Central memory CD4-positive, alpha-beta T cell (primary cell): ENCODE data around the gene BSN.
"Not testable (repeated sequence)": the region's sequence is repeated elsewhere in the genome, so short reads cannot be mapped to it uniquely, and the experiment has no call there.

ENCODE experiments used
- DNase-seq: peaks from one replicate; pipeline ENCODE4 v3.0.0; 2022

The BSN gene

GRCh38 chr3:49673715-49674496, 119.6 kb downstream of the BSN start, which contains the start of gene APEH:
Gene APEH, plus strand, starts transcription at chr3:49674351. Its CDS starts 51 bp downstream, at chr3:49674402.
- peak; percentile 97 for DNase-seq

DNA sequence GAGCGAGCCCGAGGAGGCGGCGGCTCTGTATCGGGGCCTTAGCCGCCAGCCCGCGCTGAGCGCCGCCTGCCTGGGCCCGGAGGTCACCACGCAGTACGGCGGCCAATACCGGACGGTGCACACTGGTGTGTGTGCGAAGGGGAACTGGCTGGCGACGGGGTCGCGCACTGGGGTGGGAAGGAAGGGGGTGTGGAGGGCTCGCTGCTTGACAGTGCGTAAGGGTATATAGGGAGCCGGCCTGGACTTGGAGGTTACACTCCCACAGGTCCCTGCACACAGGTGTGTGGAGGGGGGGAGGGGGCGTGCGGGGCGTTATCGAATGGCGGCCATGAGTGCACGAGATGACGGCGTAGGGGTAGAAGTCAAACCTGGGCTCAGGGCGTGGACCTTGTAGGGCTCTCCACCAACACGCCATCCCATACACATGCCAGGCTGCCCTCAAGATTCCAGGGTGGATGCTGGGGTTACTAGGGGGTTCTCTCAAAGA, 120.3 kb downstream of the BSN start:
- no peak for DNase-seq

GRCh38 chr3:49675912-49676311, 121.6 kb downstream of the BSN start:
- DNase-seq, result no peak

GRCh38 chr3:49680493-49681231, 126.4 kb downstream of the BSN start:
- DNase-seq, result no peak

- DNase-seq, result no peak
These were observed 126.9 kb downstream of the BSN start for GRCh38 chr3:49681232-49681522.

DNA sequence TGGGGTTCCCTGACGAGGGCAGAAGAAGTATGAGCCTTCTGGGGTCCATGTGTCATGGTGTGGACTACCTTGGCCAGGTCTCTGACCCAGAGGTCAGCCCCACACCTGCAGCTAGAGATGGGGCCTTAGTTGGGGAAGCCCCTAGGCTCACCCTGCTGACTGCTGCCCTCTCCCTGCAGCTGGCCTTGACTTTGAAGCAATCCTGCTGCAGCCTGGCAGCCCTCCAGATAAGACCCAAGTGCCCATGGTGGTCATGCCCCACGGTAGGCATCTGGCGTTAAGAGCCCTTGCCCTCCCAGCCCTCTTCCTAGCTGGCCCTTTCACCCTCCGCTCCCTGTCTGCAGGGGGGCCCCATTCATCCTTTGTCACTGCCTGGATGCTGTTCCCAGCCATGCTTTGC, 127.3 kb downstream of the BSN start:
- no peak for DNase-seq

- no peak for DNase-seq
These were observed 128.9 kb downstream of the BSN start for GRCh38 chr3:49683162-49683561.

- not testable (repeated sequence) for DNase-seq
These were observed 130.2 kb downstream of the BSN start for GRCh38 chr3:49684453-49684852.

DNA sequence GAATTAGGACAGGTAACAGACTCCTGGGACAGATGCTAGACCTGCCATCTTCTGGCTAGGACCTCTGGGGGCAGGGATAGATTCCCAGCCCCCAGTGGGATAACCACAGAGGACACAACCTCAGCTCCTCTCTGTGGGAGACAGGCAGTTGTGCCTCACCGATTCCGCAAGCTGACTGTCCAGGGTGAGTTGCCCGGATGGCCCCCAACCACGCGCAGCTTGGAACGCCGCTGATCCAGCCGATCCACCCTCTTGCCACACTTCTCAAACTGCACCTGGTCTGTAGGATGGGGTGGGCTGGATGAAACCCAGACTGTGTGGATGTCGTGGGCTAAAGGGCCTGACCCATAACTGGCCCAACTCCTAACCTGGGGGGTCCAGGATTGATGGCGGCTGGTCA, 130.8 kb downstream of the BSN start:
- not testable (repeated sequence) for DNase-seq

DNA sequence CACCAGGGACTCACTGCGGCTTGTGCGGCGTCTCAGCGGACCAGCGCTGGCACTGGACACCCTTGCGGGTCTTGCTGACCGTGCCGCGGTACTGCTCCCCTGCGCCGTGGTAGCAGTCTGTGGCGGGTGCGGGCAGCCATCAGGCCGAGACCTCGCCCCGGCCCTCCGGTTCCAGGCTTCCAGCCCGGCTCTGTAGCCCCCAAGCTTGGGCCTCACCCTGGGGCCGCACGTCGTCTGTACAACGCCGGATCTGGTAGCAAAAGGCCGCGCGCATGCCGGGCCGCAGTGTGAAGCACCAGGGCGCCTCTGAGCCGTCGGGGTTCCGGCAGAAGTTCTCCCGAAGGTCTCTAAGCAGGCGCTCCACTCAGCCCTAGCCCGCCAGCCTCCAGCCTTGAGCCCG, 131.6 kb downstream of the BSN start:
- DNase-seq, result not testable (repeated sequence)

GRCh38 chr3:49686346-49686745, 132.1 kb downstream of the BSN start:
- DNase-seq, result peak; percentile 22

GRCh38 chr3:49686769-49687423, 132.6 kb downstream of the BSN start:
- DNase-seq, result not testable (repeated sequence)

GRCh38 chr3:49687424-49687795, 133.1 kb downstream of the BSN start:
- DNase-seq, result not testable (repeated sequence)

DNA sequence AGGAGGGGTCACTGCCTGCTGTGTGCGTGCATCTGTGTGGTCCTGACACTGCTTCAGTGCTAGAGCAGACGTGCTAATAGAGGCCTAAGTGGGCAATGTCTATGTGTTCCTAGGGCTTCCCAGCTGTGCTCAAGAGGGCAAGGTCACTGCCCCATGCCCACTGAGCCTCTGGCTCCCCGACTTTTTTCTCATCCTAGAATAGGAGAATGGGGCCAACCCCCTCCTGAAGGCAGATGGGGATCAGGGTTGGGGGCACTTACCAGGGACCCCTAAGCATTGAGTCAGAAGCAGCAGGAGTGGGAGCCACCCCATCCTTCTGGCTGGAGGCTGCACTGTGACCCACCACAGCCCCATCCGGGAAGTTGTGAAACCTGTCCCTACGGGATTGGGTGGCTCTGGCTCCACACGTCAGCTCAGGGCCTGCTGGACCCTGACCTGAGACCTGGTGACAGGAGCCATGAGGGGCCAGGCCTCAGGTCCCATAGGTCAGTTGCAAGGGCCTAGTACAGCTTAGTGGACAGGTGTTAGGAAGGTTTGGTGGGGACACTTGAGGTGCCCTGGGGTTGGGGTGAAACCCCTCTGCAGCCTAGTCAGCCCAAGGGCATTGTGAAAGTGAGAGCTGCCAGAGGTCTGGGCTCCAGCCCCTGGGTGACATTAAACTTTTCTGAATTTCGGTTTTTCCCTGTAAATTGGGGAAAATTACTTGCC, 134.2 kb downstream of the BSN start:
- not testable (repeated sequence) for DNase-seq

DNA sequence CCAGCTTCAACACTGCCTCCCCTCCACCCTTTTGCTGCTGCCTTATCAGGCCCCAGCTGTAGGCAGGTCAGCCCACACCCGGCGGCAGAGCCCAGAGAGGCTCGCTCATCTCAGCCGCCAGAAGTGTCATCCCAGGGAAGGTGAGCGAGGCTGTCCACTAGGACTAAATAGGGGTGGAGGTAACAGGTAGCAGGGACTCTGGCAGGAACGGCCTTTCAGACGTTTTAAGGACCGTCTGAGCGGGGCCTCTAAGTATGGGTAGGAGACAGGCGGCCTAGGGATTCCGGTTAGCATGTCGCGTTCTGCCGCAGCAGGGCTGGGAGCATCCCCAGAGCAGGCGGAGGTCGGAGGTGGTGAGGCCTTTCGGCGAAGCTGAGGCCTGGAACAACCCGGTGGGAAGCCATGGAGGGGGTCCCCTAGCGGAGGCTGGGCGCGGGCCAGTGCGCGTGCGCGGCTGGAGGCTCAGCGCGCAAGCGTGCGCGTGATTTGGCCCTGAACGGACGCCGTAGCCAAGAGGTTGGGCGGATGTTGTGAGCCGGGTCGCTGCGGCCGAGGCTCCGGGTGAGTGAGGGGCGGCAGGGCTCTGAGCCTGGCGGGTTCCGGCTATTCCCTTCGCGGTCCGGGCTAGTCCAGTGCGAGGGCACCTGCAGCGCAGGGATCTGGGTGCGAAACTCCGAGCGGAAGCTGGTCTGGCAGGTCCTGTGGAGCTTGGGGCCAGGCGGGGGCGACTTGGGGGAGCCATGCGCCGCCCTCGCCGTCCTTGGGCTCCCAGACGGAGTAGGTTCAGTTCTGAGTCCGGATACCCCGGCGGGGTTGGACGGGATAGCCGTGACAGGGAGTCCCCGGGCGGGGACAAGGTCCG, 135.0 kb downstream of the BSN start, which contains the start of the genes MST1 and RNF123:
Gene MST1, minus strand, starts transcription at position 429 of the 862 bp plus-strand sequence. CDS start 783 bp downstream, outside the sequence.
Gene RNF123, plus strand, starts transcription at position 512 of the 862 bp plus-strand sequence. CDS start 1,609 bp downstream, outside the sequence.
- DNase-seq, result peak; percentile 92

GRCh38 chr3:49689908-49690624, 135.8 kb downstream of the BSN start:
- not testable (repeated sequence) for DNase-seq

DNA sequence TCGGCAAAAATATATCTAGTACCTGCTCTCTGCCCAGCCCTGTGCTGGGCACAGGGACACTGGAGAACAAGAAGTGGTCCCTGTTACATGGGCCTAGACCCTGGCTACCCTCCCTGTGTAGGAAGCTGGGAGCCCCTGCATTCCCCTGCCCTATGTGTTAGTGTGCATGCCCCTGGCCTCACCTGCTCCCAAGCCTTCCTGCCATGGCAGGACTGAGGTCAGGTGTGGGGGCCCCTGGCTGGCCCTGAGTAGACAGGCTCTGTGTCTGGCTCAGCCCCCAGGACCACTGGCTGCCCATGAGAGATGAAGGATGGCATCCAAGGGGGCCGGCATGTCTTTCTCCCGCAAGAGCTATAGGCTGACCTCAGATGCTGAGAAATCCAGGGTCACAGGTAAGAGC, 136.6 kb downstream of the BSN start:
- DNase-seq, result not testable (repeated sequence)

GRCh38 chr3:49691481-49691880, 137.2 kb downstream of the BSN start:
- DNase-seq, result not testable (repeated sequence)

DNA sequence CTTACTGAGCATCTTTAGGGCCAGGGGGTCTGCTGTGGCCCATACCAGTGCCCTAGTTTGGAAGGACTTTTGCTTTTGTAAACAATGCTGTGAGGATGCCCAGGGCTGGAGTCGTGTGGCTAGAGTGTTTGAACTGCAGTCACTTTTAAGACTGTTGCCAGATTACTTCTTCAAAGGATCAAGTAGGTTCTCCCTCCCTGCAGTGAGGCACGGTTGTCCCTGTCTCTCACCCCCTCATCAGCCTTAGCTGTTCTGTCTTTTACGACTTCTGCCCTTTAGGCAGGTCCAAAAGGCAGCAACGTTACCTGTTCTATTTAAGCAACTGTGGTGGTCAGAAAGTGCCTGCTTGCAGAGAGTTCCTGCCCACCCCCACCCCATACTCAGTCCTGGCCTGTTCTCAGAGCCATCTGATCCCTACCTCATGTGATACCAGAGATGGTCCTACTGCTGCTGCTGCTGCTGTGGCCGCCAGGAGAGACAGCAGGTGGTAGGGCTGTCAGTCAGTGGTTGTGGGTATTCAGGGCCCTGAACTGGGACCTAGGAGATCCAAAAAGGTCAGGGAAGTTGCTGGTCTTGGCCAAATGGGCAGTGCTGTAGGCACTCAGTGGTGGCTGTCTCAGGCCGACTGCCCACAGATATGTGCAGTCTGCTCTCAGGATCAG, 140.3 kb downstream of the BSN start:
- DNase-seq, result not testable (repeated sequence)

DNA sequence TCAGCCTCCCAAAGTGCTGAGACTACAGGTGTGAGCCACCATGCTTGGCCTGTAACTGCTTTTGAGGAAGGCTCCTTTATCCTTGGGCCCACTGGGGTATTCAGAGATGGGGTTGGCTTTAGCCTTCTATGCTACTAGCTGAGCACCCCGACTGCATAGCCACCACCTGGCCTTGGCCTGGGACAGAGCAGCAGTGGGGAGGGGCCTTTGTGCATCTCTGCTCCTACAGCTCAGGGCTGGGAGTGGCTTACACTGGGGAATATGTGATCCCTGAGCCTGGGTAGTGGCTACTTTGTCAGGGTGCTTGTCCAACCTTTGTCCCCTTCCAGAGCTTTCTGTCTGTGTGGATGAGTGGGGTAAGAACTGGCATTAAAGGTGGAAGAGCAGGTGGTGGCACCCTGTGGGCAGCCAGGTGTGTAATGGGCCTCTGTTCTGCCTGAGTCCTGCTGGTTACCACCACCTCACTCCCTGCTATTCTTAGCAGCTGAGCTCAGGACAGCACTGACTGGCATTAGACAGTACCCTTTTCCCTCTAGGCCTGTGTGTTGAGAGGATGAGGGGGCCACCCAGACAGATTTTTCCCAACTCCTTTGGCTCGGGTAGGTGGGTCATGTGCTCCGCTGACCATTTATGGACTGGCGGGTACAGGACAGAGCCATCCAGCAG, 141.2 kb downstream of the BSN start:
- not testable (repeated sequence) for DNase-seq
